Progenitor cell of endocrine pancreas (in vitro differentiated cells): ENCODE data around the gene ZFHX3. TPM values are rescaled to one million over a fixed set of nuclear protein-coding genes. Genes with fewer than 3 reads are reported as not detected.

Source experiments
- DNase-seq: peaks from one replicate; pipeline ENCODE4 v3.0.0; 2021; ENCODE audit warnings: low spot score; ENCODE audit not compliant: unreplicated experiment
- H3K27ac Mint-ChIP-seq: 2 replicates; pipeline ENCODE4 v1.8.0; 2021; ENCODE audit warnings: mild to moderate bottlenecking, moderate library complexity, mixed read lengths
- H3K27me3 Mint-ChIP-seq: 2 replicates; pipeline ENCODE4 v1.8.0; 2021; ENCODE audit warnings: mixed read lengths
- H3K36me3 Mint-ChIP-seq: 2 replicates; pipeline ENCODE4 v1.8.0; 2022; ENCODE audit warnings: mixed read lengths; ENCODE audit not compliant: insufficient read depth
- H3K4me1 Mint-ChIP-seq: 2 replicates; pipeline ENCODE4 v1.8.0; 2021; ENCODE audit warnings: low read depth, mixed read lengths
- H3K4me3 Mint-ChIP-seq: 2 replicates; pipeline ENCODE4 v1.8.0; 2021; ENCODE audit warnings: low read depth, mild to moderate bottlenecking, moderate library complexity, mixed read lengths
- H3K9me3 Mint-ChIP-seq: 2 replicates; pipeline ENCODE4 v1.8.0; 2021; ENCODE audit warnings: low read depth, mixed read lengths
- CTCF ChIP-seq: fragments of 200-600 bp; sonication (generic); IDR thresholded peaks from one replicate; pipeline ENCODE4 v1.5.0; 2021; ENCODE audit warnings: antibody characterized with exemption, mild to moderate bottlenecking; ENCODE audit not compliant: unreplicated experiment
- total RNA-seq: library from RNA; stranded (reverse); gene quantifications from 2 replicates; pipeline ENCODE4 v1.2.1, GENCODE V29; 2021

ZFHX3 gene
- total RNA-seq, 1 donor from 2014 or later, result 54.0 TPM

- H3K27me3 Mint-ChIP-seq, result no peaks in the 10 kb centered on the region
- H3K36me3 Mint-ChIP-seq, result no peaks in the 10 kb centered on the region
- H3K4me1 Mint-ChIP-seq, result peaks cover 40% of the 10 kb centered on the region
- peak; percentile 27 for TF ChIP-seq CTCF
- no peaks in the 10 kb centered on the region for H3K9me3 Mint-ChIP-seq
- H3K4me3 Mint-ChIP-seq, result peak overlapping the region; percentile 60
- peak overlapping the region; percentile 91 for H3K27ac Mint-ChIP-seq
- DNase-seq, result no peak
Measured at GRCh38 chr16:73048292-73049080, 558 bp upstream of the ZFHX3 start.

- Mint-ChIP-seq H3K4me3 (peak overlapping the region; percentile 76), H3K27ac (peak overlapping the region; percentile 96), H3K36me3 (no peaks in the 10 kb centered on the region), H3K9me3 (no peaks in the 10 kb centered on the region), H3K4me1 (peaks cover 50% of the 10 kb centered on the region), H3K27me3 (no peaks in the 10 kb centered on the region)
- no peak for DNase-seq
- no peak for TF ChIP-seq CTCF
Measured at GRCh38 chr16:73047221-73047535, 750 bp downstream of the ZFHX3 start.

- peak overlapping the region; percentile 76 for H3K4me3 Mint-ChIP-seq
- H3K36me3 Mint-ChIP-seq, result no peaks in the 10 kb centered on the region
- no peaks in the 10 kb centered on the region for H3K9me3 Mint-ChIP-seq
- H3K4me1 Mint-ChIP-seq, result peaks cover 53% of the 10 kb centered on the region
- no peak for TF ChIP-seq CTCF
- DNase-seq, result no peak
- peak overlapping the region; percentile 96 for H3K27ac Mint-ChIP-seq
- no peaks in the 10 kb centered on the region for H3K27me3 Mint-ChIP-seq
Measured at GRCh38 chr16:73046849-73047214, 1.1 kb downstream of the ZFHX3 start.

GRCh38 chr16:73046202-73046848 is 1.6 kb downstream of the ZFHX3 start:
- DNase-seq, result no peak
- H3K36me3 Mint-ChIP-seq, result no peaks in the 10 kb centered on the region
- H3K9me3 Mint-ChIP-seq, result no peaks in the 10 kb centered on the region
- no peaks in the 10 kb centered on the region for H3K27me3 Mint-ChIP-seq
- H3K27ac Mint-ChIP-seq, result peak overlapping the region; percentile 96
- peak overlapping the region; percentile 76 for H3K4me3 Mint-ChIP-seq
- TF ChIP-seq CTCF, result no peak
- peaks cover 57% of the 10 kb centered on the region for H3K4me1 Mint-ChIP-seq

- Mint-ChIP-seq H3K27me3 (no peaks in the 10 kb centered on the region), H3K36me3 (no peaks in the 10 kb centered on the region), H3K9me3 (no peaks in the 10 kb centered on the region), H3K4me1 (peaks cover 59% of the 10 kb centered on the region), H3K4me3 (no peak overlapping the region), H3K27ac (peak overlapping the region; percentile 56)
- no peak for TF ChIP-seq CTCF
- no peak for DNase-seq
Measured at GRCh38 chr16:73043828-73044467, 4.0 kb downstream of the ZFHX3 start.
